ENCODE measurements around the gene TSN. TPM values are rescaled to one million over a fixed set of nuclear protein-coding genes. Genes with fewer than 3 reads are reported as not detected.

TSN gene
- total RNA-seq, 1 donor from 2014 or later, result 66.6 TPM

DNA sequence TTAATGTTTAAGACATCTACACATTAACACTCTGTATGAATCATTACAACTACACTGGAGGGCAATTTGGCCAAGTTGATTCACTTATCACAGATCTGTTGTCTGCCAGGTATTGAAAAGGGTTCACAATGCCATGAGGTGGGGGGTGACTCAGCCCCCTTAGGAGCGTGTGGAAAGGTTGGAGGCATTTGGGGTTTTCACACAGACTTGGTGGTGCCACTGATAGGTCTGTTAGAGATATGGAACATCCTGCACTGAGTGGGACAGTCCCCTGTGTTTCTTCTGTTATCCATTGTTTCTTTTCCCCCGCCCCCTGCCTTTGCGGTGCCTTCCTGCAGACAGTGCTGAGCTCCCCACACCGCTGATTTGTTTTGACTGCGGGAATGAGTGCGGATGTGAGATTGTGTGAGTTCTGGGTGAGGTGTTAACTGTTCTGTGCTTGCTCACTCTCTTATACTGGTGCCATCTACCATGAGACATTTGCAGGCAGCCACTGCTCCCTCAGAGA, 9.3 kb upstream of the TSN start:
- DNase-seq (ENCODE audit: low spot score), result no peak

DNA sequence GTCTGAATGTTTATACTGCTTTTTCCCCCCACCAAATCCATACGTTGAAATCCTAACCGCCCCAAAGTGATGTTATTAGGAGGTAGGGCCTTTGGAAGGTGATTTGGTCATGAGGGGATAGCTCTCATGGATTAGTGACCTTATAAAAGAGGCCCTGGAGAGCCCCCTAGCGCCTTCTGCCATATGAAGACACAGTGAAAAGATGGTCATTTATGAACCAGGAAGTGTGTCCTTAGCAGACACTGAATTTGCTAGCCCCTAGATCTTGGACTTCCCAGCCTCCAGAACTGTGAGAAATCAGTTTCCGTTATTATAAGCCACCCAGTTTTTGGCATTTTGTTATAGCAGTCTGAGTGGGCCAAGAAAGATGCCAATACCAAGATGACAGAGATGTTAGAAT, 7.2 kb upstream of the TSN start:
- no peak for DNase-seq (ENCODE audit: low spot score)

DNA sequence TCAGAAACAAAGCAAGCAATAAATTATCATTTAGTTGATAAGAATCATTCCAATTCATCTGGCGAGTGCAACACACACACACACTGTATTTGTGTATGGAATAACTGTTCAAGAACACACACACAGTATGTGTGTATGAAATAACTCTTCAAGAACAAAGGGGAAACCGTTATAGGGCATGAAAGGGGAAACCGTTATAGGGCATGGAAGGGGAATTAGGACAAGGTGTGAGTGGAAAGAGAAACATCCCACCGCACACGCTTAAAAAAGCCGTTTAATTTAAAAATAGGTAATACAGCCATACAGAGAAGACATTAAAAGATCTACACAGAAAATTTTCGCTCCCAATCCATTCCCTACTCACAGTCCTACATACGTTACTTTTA, 607 bp upstream of the TSN start:
- DNase-seq (ENCODE audit: low spot score), result no peak

DNA sequence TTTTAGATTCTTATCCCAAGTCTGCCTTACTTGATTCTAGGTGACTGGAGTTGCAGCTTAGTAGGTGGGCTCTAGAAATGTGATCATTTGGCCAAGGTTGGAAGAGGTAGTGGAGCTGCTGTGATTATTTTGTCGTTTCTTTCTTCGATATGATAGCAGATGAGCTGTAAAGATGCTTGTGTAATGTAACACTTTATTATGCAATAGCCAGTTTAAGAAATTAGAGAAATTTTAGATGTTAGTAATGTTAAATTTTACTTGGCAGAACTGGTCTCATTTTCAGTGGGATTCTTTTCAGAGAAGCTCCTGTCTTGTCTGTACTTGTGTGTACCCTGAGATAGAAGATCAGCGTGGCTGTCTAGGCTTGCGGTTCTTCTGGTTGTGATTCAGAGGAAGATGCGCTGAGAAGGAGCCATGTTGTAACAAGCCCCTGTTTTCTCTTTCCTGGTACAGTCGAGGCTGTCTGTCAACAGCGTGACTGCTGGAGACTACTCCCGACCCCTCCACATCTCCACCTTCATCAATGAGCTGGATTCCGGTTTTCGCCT, 9.3 kb downstream of the TSN start:
- DNase-seq (ENCODE audit: low spot score), result no peak

- DNase-seq (ENCODE audit: low spot score), result no peak
Measured at GRCh38 chr2:121766624-121767023, 11.2 kb downstream of the TSN start.

DNA sequence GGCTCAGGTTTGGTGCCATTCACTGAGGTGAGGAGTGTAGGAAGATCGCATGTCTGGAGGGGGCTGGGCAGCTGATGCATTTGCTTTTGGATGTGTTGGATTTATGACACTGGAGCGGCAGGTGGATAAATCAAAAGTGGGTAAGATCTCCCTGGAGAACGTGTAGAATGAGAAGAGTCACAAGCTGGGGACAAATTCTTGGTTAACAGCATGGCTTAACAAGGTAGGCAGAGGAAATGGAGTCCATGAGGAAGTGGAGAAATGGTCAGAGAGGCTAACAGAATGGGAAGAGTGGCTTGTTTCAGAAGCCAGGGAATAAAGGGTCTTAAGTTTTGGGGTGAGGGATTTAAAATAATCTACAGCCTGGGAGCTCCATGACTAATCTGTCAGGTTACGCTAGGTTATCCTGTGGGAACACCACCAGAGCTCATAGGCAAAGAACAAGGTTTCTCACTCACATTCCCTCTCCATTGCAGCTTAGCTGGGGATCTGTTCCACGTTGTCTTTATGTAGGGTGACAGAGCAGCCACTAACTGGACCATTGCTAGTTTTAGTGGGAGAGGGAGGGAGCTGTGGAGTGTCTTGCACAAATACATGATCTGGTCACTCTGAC, 12.8 kb downstream of the TSN start:
- DNase-seq (ENCODE audit: low spot score), result no peak

- no peak for DNase-seq (ENCODE audit: low spot score)
Measured at GRCh38 chr2:121771976-121772742, 16.7 kb downstream of the TSN start.

GRCh38 chr2:121774235-121774634, 18.8 kb downstream of the TSN start:
- DNase-seq (ENCODE audit: low spot score), result no peak

GRCh38 chr2:121776361-121776760, 20.9 kb downstream of the TSN start:
- no peak for DNase-seq (ENCODE audit: low spot score)

DNA sequence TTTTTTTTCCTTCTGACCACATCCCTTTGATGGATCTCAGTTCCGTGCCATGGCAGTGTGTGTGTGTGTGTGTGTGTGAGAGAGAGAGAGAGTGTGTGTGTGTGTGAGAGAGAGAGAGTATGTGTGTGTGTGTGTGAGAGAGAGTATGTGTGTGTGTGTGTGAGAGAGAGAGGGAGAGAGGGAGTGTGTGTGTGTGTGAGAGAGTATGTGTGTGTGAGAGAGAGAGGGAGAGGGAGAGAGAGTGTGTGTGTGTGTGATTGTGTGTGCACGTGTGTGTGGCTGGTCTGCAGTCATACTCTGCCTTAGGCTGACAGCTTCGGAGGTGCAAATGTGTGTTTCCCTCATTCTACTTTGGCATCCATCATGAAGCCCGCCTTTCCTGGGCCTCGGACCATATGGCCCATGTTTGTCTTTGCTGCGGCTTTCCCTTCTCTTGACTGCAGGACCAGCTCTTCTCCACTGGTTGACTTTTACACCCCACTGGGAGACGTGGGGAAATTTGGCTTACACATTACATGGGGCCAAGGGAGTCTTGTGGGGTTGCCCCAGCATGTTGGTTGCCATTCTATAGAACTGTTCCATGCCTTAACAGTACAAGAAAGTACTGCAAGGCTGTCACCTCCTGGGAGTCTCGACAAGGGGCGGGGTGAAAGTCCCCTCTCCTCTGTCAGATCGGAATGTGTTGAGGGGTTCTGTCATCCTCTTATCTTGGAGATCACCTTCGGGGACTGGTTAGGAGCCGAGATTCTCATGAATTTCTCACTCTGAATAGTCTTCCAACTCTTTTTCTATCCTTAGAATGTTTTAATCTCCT, 21.6 kb downstream of the TSN start:
- DNase-seq (ENCODE audit: low spot score), result no peak

DNA sequence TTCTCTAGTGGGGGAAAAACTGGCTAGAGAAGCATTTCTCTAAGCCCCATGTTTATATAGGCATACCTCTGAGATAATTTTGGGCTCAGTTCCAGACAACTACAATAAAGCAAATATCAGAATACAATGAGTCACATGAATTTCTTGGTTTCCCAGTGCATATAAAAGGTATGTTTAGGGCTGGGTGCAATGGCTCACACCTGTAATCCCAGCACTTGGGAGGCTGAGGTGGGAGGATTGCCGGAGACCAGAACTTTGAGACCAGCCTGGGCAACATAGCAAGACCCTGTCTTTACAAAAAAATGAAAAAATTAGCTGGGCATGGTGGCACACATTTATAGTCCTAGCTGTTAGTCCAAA, 22.2 kb downstream of the TSN start:
- DNase-seq (ENCODE audit: low spot score), result no peak

DNA sequence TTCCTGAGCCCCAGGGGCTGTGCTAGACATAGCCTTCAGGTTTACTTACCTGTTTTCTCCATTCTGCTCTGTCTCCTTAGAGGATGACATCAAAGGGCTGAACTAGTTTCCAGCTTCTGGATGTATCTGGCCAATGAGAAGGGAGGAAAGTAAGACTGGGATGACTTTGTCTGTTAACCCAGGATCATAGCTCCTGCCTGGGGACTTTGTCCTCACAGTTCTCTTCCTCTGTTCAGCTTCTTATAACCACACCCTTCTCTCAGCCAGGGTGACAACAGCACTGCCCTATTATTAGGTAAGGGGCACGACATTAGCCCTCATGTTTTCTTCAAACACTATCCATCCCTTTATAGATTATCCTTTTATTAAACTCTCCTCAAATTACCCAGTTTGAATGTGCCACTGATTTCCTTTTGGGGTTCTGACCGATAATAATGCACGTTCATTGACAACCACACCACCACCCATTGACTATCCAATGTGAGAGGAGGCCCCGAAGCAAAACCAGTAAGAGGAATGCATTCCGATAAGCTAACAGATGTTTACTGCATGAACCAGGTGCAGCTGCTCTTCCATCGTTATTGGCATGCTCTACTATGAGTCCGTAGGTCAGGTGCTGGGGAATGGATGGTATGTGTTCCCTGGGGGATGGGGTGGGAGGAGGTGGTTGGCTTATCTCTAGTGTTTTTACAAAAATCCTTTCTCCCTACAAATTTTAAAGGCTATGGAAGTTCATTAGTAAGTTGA, 23.5 kb downstream of the TSN start:
- no peak for DNase-seq (ENCODE audit: low spot score)

DNA sequence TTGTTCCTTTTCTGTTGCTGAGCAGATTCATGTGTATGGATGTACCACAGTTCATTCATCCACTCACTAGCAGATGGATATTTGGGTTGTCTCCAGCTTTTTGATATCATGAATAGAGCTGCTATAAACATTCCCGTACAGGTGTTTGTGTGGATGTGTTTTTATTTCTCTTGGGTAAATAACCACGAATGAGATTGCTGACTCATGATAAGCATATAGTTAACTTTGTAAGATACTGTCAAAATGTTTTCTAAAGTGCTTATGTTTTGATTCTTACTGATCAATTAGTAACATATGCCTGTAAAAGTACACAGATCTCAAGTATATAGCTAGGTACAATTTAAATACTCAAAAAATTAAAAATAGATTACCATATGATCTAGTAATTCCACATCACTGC, 27.7 kb downstream of the TSN start:
- no peak for DNase-seq (ENCODE audit: low spot score)

DNA sequence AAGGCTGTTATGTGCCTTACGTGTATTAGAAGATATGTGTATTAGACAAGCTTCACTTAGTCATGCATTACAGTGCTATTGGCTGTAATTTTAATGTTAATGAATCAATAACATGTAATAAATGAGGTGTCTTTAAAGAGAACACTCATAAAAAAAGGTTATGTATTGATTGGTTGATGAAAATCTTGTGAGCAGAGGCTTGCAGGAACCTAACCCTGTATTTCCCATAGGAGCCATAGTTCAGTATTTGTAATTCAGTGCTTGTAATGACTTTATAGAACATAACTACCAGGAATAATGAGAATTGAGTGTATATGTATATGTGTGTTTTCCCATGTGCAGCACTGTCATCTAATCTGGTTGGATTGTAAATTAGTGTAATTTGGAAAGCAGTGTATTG, 33.2 kb downstream of the TSN start:
- DNase-seq (ENCODE audit: low spot score), result no peak

GRCh38 chr2:121790276-121790956, 35.0 kb downstream of the TSN start:
- no peak for DNase-seq (ENCODE audit: low spot score)

DNA sequence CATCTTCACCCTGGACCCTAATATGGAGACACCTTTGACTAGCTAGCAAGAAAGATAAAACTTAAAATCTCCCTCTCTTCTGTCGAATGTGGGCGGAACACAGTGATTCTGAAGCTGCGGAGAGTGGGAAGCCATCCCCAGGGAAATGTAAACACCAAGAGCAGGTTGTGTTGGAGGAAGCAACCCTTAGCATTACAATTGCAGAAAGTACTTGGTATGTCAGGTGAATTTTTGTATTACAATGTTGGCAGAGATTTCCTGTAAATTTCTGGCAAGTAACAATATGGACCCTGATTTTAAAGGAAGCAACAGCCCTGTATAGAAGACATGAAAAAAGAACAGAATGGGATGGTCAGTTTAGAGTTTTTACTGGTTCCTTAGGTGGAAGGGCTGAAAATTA, 35.8 kb downstream of the TSN start:
- no peak for DNase-seq (ENCODE audit: low spot score)

GRCh38 chr2:121791801-121792221, 36.4 kb downstream of the TSN start:
- DNase-seq (ENCODE audit: low spot score), result no peak

- no peak for DNase-seq (ENCODE audit: low spot score)
Measured at GRCh38 chr2:121793816-121794215, 38.4 kb downstream of the TSN start.

DNA sequence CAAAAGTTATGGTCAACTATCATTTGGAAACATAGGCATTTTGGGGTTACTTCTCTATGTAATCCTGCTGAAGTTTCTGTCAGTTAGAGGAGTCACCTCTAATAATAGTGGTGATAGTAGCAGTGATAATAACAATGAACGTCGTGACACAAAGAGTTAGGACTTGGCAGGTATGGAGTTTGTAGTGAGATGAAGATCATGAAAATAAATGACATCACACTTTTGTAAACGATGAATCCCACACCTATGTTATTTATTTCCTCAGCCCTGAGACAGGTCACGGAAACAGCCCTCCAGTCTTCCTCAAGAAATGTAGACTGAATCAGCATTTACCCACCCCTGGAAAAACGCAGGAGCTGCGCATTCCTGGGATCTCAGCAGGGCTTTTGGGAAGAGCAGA, 38.8 kb downstream of the TSN start:
- no peak for DNase-seq (ENCODE audit: low spot score)

DNA sequence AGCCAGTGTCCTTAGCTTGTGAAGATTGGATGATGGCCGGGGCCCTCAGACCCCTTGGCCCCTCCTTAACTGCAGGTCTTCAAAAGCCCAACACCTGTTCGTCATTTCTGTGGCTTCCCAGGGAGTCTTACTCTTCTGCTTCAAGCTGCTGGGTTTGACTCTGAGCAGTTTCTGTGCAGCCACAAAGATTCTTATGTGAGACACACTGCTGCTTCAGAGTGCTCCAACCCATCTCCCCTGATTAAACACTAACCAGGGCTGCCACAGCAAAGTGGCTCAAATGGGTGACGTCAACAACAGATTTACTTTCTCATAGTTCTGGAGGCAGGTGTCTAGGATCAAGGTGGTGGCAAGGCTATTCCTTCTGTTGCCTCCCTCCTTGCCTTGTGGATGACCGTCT, 40.8 kb downstream of the TSN start:
- DNase-seq (ENCODE audit: low spot score), result no peak

- no peak for DNase-seq (ENCODE audit: low spot score)
Measured at GRCh38 chr2:121798617-121799016, 43.2 kb downstream of the TSN start.
